ENCODE measurements around the gene OPRL1. TPM values are rescaled to one million over a fixed set of nuclear protein-coding genes. Genes with fewer than 3 reads are reported as not detected.
"Not testable (repeated sequence)": the region's sequence is repeated elsewhere in the genome, so short reads cannot be mapped to it uniquely, and the experiment has no call there.

OPRL1 gene
- total RNA-seq, 3 donors from 2014 or later = 1.6 to 3.4 (median 2.3) TPM

DNA sequence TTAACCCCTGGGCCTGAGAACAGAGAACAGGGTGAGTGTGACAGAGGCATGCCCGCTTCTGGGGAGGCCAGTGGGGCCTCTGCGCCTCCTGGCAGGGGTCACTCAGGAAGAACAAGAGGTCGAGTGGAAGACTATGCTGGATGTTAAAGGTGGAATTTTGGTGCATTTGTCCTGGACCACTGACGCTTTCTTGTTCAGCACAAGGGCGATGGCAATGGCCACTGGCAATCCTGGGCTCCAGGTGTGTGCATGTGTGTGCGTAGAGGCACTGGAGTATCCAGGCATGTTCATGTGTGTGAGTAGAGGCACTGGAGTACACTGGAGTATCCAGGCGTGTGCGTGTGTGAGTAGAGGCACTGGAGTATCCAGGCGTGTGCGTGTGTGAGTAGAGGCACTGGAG is 51.0 kb downstream of the OPRL1 start:
- no peaks in the 10 kb centered on the region for H3K36me3 ChIP-seq
- no peaks in the 10 kb centered on the region for H3K9me3 ChIP-seq
- no peak for TF ChIP-seq POLR2A (IDR thresholded peaks at IDR 0.05)
- TF ChIP-seq, protein P1, sequence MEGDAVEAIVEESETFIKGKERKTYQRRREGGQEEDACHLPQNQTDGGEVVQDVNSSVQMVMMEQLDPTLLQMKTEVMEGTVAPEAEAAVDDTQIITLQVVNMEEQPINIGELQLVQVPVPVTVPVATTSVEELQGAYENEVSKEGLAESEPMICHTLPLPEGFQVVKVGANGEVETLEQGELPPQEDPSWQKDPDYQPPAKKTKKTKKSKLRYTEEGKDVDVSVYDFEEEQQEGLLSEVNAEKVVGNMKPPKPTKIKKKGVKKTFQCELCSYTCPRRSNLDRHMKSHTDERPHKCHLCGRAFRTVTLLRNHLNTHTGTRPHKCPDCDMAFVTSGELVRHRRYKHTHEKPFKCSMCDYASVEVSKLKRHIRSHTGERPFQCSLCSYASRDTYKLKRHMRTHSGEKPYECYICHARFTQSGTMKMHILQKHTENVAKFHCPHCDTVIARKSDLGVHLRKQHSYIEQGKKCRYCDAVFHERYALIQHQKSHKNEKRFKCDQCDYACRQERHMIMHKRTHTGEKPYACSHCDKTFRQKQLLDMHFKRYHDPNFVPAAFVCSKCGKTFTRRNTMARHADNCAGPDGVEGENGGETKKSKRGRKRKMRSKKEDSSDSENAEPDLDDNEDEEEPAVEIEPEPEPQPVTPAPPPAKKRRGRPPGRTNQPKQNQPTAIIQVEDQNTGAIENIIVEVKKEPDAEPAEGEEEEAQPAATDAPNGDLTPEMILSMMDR (IDR thresholded peaks at IDR 0.05) = no peak
- no peak for TF ChIP-seq POLR2AphosphoS5 (IDR thresholded peaks at IDR 0.05)
- H3K27ac ChIP-seq = no peak overlapping the region
- no peaks in the 10 kb centered on the region for H3K4me1 ChIP-seq
- no peak for DNase-seq (ENCODE audit: low spot score in 2 of 2)
- intact Hi-C loops (cut with DNase I; ENCODE audit: low total_unique reads) = no loop called here
- peaks cover 0 to 14% of the 10 kb centered on the region in 2 donors for H3K27me3 ChIP-seq
- no peak overlapping the region for H3K4me3 ChIP-seq

DNA sequence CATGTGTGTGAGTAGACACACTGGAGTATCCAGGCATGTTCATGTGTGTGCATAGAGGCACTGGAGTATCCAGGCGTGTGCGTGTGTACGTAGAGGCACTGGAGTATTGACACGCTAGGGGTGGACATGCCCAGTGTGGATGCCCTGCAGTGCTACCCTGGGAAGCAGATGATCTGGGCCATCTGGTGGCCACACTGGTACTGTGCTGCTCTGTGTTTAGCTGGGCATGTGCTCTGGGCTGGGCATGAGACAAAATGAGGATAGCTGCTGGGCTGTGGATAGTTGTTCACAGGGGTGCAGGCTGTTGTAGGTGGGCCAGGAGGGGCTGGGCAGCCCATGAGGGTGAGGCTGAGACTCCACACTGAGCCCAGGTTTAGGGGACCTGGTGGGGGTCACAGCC is 51.5 kb downstream of the OPRL1 start:
- H3K4me1 ChIP-seq = no peaks in the 10 kb centered on the region
- H3K9me3 ChIP-seq = no peaks in the 10 kb centered on the region
- H3K4me3 ChIP-seq = no peak overlapping the region
- intact Hi-C loops (cut with DNase I; ENCODE audit: low total_unique reads) = no loop called here
- no peaks in the 10 kb centered on the region for H3K36me3 ChIP-seq
- TF ChIP-seq, protein P1 (IDR thresholded peaks at IDR 0.05) = no peak
- TF ChIP-seq POLR2A (IDR thresholded peaks at IDR 0.05) (no peak), POLR2AphosphoS5 (IDR thresholded peaks at IDR 0.05) (no peak)
- no peak for DNase-seq (ENCODE audit: low spot score in 2 of 2)
- no peak overlapping the region for H3K27ac ChIP-seq
- H3K27me3 ChIP-seq = peaks cover 0 to 13% of the 10 kb centered on the region in 2 donors

DNA sequence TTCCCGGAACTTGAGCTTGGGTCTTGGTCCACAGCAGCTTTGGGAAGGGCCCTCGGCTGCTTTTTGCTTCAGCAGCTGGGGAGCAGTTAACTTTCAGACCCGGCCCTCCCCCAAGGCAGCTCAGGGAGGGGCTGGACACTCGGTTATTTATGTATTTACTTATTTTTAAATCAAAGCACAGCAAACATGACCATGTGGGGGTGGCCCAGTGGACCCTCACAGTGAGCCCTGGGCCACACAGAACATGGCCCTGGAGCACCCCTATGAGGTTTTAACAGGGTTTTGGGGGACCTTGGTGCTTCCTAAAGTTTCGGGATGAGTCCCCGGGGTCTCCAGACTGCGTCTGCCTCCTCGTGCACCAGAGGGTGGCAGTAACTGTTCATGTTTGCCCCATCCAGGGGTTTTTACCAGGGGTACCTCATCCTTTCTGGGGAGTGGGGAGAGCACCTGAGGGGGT is 54.1 kb downstream of the OPRL1 start:
- H3K4me3 ChIP-seq = no peak overlapping the region
- intact Hi-C loops (cut with DNase I; ENCODE audit: low total_unique reads) = no loop called here
- H3K9me3 ChIP-seq = no peaks in the 10 kb centered on the region
- H3K27me3 ChIP-seq = peaks cover 0 to 17% of the 10 kb centered on the region in 2 donors
- TF ChIP-seq POLR2AphosphoS5 (IDR thresholded peaks at IDR 0.05) = no peak
- TF ChIP-seq POLR2A (IDR thresholded peaks at IDR 0.05) = no peak
- TF ChIP-seq, protein P1 (IDR thresholded peaks at IDR 0.05) = no peak
- H3K4me1 ChIP-seq = no peaks in the 10 kb centered on the region
- H3K27ac ChIP-seq = no peak overlapping the region
- H3K36me3 ChIP-seq = no peaks in the 10 kb centered on the region
- DNase-seq (ENCODE audit: low spot score in 2 of 2) = no peak

DNA sequence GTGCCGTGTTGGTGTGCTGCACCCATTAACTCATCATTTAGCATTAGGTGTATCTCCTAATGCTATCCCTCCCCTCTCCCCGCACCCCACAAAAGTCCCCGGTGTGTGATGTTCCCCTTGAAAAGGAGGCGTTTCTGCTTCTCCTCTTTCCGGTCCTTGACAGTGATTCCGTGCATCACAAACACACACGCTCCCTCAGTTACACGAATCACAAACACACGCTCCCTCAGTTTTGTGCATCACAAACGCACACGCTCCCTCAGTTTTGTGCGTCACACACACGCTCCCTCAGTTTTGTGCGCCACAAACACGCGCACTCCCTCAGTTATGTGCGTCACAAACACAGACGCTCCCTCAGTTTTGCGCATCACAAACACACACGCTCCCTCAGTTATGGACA is 54.9 kb downstream of the OPRL1 start:
- H3K4me1 ChIP-seq; H3K9me3 ChIP-seq; H3K4me3 ChIP-seq; H3K27ac ChIP-seq; intact Hi-C loops (cut with DNase I; ENCODE audit: low total_unique reads); H3K36me3 ChIP-seq; DNase-seq (ENCODE audit: low spot score in 2 of 2): not testable (repeated sequence)
- peaks cover 0 to 12% of the 10 kb centered on the region in 2 donors for H3K27me3 ChIP-seq

DNA sequence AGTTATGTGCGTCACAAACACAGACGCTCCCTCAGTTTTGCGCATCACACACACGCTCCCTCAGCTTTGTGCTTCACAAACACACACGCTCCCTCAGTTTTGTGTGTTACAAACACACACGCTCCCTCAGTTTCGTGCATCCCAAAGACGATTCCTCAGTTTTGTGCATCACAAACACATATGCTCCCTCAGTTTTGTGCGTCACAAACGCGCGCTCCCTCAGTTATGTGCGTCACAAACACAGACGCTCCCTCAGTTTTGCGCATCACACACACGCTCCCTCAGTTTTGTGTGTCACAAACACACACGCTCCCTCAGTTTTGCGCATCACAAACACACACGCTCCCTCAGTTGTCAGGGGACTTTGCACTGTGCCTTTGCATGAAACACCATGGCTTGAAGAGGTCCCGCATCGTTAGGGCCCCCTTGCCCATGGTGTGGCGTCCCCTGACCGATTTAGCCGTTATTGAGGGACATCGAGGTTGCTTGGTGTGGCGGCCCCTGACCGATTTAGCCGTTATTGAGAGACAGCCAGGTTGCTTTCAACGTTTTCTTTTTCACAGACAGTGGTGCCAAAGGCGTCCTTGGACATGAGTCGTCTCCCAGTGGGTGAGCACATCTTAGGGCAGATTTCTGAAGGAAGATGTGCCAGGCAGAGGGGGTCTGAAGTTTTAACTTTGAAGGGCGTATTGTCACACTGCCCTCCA is 56.3 kb downstream of the OPRL1 start:
- Histone ChIP-seq H3K27me3 (peaks cover 0 to 14% of the 10 kb centered on the region in 2 donors), H3K27ac (no peak overlapping the region), H3K9me3 (no peaks in the 10 kb centered on the region), H3K4me1 (no peaks in the 10 kb centered on the region), H3K36me3 (no peaks in the 10 kb centered on the region), H3K4me3 (no peak overlapping the region)
- intact Hi-C loops (cut with DNase I; ENCODE audit: low total_unique reads) = no loop called here
- DNase-seq (ENCODE audit: low spot score in 2 of 2) = no peak
- TF ChIP-seq POLR2A (IDR thresholded peaks at IDR 0.05) = no peak

DNA sequence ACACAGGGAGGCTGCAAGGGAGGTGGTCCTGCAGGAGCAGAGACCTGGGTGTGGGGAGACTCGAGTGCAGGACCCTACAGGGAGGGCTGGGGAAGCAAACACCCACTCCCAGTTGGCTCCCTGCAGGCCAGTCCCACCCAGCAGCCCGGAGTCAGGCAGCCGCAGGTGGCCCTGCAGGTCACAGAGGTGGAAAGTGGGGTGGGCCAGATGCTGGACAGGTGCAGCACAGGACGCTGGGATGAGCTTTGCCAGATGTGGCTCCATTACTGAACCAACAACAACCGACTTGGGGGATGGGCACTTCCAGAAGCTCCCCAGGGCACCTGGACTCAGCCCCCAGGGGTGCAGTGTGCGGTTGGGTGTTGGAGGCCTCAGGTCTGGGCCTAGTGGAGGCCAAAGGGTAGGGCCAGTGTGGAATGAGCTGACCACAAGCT is 57.7 kb downstream of the OPRL1 start:
- Histone ChIP-seq H3K36me3 (no peaks in the 10 kb centered on the region), H3K27ac (no peak overlapping the region), H3K27me3 (peaks cover 0 to 17% of the 10 kb centered on the region in 2 donors), H3K4me1 (no peaks in the 10 kb centered on the region), H3K9me3 (no peaks in the 10 kb centered on the region), H3K4me3 (no peak overlapping the region)
- intact Hi-C loops (cut with DNase I; ENCODE audit: low total_unique reads) = no loop called here
- TF ChIP-seq POLR2A (IDR thresholded peaks at IDR 0.05) (no peak), POLR2AphosphoS5 (IDR thresholded peaks at IDR 0.05) (no peak)
- TF ChIP-seq, protein P1 (IDR thresholded peaks at IDR 0.05) = no peak
- no peak for DNase-seq (ENCODE audit: low spot score in 2 of 2)

Measured in breast epithelium (tissue), 4 donors.